ENCODE results near the gene DCUN1D5.
A peak's percentile ranks its signal among the peaks of the same experiment; 100 is the strongest.

Gene DCUN1D5

DNA sequence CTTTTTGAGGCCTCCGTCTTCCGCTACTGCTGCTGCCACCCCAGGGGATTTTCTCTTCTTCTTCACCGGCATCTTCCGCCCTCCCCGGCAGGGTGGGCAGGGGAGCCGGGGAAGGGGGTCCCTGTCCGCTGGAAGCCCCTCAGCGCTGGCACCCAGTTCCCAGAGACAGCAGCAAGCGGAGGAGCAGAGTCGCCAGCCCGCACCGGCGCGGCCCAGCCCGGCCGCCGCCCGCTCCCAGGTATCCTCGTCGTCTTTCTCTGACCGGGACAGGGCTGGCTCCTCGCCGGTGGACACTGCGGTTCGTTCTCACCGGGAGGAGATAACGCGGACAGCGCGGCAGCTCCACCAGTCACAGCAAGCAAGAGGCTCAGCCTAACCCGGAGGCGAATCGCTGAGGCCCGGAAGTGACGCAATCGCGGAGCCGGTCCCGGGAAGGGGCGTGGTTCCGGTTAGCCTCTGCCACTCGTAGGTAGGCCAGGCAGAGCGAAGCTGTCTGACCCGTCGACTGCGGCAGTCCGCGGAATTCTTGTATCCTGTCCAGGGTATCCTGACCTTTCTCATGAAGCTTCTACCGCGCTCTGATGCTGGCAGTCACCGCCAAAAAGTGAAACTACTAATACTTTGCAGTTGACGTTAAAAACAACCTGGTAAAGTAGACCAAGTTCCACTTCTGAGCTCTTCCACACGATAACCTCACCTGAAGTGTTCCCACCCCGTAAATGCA lies at the start of gene DCUN1D5:
Gene DCUN1D5 (minus strand): TSS at position 360 of the 724 bp plus-strand sequence. CDS start 288 bp downstream, at position 72.
- DNase-seq (ENCODE audit: low spot score) = peak; percentile 94

DNA sequence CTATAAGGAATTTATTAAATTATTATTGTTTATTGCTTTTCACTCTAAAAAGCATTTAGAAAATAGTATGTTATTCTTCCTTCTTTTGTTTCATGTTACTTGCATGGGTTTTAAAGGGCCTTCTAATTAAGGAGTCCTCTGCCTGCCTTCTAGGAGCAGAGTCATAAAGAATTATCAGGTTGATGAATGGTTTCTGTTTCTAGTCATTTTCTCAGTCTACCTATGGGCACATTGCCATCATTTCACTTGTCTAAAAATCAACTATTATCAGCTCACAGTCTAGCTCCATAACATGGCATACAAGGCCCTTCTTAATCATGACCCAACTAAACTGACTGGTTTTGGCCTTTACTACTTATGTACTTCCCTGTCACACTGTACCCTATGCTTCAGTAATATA lies 33.5 kb upstream of the DCUN1D5 start:
- DNase-seq (ENCODE audit: low spot score) = no peak

DNA sequence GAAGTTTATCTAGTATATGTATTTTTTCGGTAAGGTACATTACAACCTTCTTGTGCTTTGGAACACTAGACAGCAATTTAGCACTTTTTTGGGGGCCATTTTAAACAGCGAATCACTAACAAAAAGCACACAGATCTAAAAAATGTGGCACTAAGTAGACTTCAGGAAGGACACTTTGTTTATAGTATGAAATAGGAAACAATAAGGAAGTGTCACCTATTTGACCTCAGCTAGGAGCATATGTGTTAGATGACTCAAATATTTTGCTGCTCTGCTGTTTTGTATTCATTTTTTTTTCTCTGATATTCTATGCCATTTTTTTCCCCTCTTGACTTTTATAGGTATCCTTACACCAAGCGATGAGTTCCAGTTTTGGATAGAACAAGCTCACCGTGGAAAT lies 22.9 kb upstream of the DCUN1D5 start:
- no peak for DNase-seq (ENCODE audit: low spot score)

DNA sequence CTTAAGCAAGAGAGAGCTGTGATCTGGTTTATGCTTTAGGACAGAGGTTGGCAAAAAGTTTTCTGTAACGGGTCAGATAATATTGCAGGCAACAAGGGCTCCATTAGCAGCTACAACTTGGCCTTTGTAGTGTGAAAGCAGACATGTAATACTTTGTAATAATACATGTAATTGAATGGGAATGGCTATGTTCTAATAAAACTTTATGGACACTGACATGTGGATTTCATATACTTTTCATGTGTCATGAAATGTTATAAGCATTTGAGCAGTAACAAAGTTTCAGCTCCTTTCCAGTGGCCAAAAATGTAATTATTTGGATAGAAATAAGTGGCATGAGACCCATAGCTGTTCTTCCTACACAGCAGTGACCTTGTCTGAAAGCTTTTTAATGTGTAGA lies 20.4 kb upstream of the DCUN1D5 start:
- no peak for DNase-seq (ENCODE audit: low spot score)

DNA sequence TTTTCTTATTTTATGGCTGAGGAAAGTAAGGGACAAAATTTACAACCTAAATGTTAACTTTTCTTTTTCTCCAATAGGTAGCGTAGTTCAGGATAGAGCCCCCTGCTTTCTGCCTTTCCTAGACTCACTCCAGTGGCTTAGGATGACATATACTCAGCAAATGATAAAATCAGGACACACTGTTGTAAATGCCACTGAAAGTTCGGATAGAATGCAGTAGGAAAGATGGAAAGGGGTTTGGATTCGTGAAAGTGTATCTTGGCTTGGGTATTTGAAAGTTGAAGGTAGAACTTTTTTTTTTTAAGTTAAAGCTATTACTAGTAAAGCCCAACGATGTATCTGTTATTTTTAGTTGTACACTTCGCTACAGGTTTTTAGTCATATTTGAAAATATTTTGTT lies 19.4 kb upstream of the DCUN1D5 start:
- no peak for DNase-seq (ENCODE audit: low spot score)

DNA sequence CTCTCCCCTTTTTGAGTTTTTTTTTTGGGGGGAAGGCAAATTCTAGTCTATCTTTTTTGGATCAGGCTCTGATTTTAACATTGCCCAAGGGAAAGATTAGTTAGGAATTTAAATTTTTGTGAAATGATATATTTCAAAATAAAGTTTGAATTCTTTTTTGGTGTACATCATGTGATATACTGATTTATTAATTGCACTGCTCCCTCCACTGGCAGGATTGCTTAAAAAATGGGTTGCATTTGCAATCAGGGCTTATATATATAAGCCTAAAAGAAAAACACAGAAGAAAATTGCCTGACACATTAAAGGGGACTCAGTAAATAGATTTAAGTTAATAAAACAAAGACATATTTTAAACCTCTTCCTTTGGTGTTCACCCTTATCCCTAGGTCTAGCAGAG lies 18.4 kb upstream of the DCUN1D5 start:
- DNase-seq (ENCODE audit: low spot score) = no peak

DNA sequence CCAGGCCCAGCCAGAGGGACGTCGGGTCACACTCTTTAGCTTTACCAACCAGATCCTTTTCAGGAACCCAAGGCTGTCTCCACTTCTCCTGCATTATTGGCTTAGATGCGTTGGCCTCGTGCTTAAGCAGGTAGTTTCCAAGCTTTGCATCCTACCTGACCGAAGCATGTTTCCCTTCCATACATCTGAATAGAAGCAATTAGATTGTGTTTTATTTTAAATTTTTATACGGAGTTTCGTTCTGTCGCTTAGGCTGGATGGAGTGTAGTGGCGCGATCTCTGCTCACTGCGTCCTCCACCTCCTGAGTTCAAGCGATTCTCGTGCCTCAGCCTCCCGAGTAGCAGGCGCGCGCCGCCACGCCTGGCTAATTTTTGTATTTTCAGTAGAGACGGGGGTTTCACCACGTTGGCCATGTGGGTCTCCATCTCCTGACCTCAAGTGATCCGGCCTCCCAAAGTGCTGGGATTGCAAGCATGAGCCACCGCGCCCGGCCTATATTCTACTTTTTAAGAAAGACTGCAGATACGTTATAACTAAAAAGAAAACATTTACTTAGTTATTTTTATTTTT lies 17.9 kb upstream of the DCUN1D5 start:
- DNase-seq (ENCODE audit: low spot score) = no peak

DNA sequence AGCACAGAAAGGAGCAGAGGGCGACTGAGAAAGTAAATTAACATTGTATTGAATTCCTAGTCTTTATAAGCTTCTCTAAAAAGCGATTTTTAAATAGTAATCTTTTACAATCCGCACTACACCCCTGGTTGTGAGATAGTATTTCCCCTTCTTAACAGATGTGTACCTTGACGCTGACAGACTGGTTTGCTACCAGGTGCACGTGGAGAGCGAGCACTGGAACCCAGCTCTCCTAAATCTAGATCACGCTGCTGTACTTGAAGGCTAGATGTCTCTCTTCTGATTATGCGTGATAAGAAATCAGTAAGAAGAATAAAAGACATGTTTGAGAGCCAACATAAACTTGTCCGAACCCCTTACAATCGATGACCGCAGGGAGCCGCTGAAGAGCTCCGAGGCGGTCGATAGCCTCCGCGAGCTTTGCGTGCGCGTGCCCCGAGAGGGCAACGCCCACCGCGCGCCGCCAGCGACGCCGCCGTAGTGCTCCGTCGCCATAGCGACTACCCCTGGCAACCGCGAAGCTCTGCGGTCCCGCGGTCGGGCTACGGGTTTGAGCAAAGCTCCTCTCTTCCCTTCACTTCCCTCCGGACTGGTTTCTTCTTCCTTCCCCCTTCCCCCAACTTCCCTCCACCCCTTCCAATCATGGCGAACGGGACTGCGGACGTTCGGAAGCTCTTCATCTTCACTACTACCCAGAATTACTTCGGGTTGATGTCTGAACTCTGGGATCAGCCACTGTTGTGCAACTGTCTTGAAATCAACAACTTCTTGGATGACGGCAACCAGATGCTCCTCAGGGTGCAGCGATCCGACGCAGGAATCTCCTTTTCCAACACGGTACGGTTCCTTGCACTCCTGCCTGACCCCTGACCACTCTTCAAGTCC lies 17.2 kb upstream of the DCUN1D5 start, which contains the start of gene DYNC2H1:
Gene DYNC2H1 (plus strand): TSS at position 494 of the 885 bp plus-strand sequence. CDS start 149 bp downstream, at position 643.
- DNase-seq (ENCODE audit: low spot score) = peak; percentile 88

DNA sequence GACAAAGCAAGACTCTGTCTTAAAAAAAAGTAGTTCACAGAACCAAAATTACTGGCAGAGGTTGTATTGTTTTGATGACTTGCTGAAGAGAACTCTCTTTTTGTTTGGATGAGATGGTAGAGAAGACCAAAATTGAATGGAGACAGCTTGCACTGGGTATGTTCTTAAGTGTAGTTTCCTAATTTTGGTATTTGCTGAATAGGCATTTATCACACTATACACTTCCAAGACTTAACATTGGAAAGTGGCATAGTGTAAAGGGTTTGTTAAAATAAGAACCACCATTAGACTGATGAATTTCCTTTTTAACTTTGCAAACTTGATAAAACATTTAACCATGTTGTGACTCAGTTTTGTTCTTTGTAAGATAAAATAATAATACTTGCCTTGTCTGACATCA lies 5.3 kb upstream of the DCUN1D5 start:
- no peak for DNase-seq (ENCODE audit: low spot score)

DNA sequence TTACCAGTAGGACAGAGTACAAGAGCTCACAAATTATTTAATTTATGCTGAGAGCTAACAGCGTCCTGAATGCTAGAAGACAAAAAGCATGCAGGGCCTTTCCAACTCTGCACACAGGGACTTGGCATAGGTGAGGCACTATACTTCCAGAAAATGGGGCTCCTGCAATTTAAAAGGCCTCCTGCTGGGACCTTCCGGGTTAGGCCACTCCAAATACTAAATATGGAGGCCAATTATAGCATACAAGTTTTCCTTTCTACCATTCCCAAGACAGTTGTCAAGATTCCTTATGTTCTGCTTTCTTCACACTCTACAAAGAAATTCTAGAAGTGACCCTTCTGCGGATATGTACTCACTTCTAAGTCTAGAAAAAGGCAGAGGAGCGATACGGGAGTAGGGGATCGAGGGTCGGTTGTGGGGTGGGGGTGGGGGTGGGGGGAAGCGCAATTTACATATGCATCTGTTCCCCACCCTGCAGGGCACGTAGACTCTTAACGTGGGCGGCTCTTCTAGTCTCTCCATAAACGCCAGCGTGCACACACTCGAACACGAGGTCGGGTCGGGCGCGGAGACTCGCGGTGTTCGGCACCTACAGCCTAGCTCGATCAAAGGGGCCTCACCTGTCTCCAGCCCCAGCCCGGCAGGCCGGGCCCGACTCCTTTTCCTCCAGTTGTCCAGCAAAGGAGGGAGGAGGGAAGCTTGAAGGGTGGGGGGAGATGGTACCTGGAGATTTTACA lies 728 bp downstream of the DCUN1D5 start:
- DNase-seq (ENCODE audit: low spot score) = no peak

DNA sequence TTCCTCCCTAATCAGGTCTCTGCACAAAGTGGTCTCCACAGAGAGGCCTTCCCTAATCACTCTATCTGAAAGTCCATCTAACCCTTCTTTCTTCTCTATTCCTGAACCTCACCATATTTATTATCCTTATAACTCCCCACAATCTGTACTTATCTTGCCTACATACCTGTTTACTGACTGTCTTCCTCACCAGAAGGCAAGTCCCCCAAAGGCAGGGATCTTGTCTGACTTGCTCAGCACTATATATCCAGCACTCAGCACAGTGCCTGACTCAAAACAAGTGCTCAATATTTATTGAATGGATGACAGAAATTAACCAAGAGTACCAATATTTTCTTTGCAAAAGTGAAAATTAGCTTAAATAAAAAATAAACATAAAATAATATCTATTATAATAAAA lies 5.5 kb downstream of the DCUN1D5 start:
- DNase-seq (ENCODE audit: low spot score) = no peak

DNA sequence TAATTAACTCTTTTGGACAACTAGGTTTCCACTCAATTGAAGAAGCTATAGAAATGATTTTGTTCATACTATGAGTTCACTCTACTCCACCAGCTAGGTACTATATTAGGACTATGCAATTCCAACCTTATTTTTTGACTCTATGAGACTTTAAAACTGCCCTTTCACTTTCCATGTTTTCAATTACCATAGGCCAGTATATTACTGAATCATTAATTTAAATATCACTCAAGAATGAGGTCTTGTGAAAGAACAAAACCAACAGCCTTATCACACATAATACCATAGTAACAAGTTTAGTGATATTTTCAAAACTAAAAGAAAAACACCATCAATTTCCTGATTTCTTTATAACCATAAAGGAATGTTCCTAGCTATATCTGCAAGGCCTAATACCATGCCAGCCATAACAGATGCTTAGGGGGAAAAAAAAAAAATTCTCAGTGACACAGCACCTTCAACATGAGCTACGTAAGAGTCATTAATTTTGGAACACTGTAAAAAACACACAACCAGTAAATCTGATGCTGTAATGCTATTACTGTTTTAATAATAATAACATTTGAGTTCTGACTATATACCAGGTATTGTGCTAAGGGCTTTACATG lies 6.1 kb downstream of the DCUN1D5 start:
- DNase-seq (ENCODE audit: low spot score) = no peak

DNA sequence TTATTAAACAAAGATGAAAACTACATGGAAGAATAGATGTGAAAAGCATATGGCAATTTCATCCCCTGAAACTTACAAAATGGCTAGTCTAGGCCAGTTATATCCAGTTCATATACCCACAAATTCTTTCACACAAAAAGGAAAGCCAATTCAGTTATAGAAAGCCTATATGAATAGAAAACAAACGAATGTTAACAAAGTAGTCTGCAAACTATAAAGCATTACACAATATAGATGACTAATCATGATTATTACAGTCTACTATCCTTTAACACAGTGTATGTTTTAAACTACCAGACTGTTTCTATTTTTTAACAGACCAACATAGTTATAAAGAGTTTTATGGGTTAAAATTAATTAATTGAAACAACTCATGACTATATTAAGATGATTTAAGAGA lies 12.1 kb downstream of the DCUN1D5 start:
- no peak for DNase-seq (ENCODE audit: low spot score)

DNA sequence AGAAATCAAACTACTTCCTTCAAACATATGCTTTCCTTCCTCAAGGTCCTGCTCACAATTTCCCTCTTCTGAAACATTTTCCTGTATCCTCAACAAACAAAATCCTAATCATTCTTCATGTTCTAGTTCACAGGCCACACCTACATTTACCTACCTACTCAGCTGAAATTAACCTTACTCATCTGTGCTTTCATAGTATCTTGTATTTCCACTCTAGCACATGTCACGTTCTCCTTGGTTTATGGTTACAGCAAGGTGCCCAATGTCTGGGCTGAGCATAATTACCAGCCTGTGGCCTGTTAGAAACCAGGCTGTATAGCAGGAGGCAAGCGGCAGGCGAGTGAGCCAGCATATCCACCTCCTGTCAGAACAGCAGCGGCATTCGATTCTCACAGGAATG lies 13.2 kb downstream of the DCUN1D5 start:
- DNase-seq (ENCODE audit: low spot score) = no peak

DNA sequence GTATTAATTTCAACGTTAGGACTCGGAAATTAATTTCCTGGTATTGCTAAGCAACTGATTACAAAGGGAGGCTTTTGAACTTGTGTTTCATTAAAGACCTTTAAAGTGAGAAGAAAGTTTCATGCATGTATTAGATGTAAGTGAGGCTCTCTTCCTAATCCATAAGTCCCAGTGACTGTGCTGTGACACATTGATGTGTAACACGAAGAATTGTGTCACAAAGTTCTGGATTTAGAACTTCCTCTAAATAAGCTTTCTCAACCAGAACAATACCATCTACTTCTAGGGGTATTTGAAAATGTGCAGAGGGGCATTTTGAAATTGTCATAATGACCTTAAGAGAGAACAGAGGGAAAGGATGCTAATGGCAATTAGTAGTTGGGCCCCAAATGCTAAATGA lies 14.4 kb downstream of the DCUN1D5 start:
- no peak for DNase-seq (ENCODE audit: low spot score)

DNA sequence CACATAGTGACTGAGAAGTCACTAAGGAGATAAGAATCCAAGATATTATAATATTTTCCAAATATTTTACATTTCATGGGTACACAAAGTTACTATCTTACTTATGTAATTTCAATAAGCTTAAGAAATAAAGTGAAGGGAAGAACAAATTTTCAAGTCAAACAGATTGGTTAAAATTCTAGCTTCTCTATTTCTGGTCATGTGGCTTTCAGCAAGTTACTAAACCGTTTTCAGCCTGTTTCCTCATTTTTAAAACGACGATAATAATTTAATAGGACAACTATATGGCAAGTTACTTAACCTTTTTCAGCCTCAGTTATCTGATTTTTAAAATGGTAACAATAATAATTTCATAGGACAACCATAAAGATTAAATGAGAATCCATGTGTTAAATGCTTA lies 15.6 kb downstream of the DCUN1D5 start:
- DNase-seq (ENCODE audit: low spot score) = no peak

DNA sequence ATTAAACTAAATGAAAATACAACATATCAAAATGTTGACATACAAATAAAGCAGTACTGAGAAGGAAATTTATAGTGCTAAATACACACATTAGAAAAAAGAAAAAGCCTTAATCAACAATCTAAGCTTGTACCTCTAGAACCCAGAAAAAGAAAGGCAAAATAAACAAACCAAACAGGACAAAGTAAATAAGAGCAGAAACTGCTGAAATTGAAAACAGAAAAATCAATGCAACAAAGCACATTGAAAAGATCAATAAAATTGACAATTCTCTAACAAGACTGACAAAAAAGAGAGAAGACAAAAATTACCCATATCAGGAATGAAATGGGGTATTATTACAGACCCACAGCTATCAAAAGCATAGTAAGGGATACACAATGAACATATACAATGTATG lies 21.0 kb downstream of the DCUN1D5 start:
- no peak for DNase-seq (ENCODE audit: low spot score)

DNA sequence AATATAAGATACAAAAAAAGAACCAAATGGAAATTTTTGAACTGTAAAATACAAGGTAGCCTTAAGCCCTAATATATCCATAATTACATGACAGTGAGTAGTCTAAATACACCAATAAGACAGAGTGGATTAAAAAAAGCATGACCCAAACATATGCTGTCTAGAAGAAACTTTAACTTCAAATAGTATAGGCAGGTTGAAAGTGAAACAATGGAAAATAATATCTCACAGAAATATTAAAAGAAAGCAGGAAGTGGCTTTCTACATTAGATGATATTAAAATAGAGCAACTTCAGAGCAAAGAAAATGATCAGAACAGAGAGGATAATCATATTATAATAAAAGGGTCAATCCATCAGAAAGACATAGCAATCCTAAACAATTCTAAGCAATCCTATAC lies 21.8 kb downstream of the DCUN1D5 start:
- no peak for DNase-seq (ENCODE audit: low spot score)

DNA sequence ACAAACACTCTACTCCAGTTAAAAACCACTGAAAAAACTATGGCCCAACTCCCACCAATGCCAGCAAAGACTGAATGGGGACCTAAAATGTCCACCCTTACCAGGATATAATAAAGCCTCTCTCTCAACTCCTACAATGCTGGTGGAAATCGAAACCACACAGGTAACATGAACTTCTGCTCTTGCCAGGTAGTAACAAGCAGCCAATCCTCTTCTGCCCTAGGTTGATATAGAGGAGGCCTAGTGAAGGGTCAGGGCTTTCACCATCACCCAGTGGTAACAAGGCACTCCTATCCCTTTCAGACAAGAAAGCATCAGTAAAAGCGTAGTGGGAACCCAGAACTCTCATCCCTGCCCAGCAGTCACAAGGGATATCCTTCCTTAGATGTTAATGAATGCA lies 22.6 kb downstream of the DCUN1D5 start:
- DNase-seq (ENCODE audit: low spot score) = no peak

DNA sequence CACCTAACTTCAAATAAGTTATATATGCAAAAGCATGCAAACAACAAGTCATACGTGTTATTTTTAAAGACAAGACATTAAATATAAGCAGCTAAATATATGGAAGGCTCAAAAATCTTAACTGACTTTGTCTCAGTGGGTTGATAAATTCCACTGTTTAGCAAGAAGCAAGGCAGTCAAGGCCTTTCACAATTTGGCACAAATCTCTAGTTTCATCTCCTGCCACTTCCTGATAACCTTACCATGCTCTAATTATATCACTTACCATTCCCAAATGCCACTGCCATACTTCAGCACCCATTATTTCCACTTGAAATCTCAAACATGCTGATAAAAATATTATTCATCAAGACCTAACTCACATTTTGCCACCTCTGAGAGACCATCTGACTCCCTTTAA lies 24.8 kb downstream of the DCUN1D5 start:
- DNase-seq (ENCODE audit: low spot score) = no peak

DNA sequence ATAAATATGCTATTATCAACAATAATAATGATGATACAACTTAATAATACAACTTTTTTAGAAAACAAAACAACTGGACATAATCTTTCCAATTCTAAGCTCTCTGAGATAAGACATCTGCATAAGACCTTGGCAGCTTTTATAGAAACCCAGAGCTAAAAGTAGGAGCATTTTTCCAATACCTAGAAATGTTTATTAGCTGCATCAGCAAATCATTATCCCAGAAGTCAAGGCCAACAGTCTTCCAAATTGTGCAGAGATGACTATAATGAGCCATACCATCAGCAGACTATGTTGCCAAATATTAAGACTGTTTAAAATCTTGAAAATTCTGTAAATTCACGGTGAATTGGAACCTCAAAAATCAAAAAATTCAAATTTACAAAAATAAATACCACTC lies 30.3 kb downstream of the DCUN1D5 start:
- no peak for DNase-seq (ENCODE audit: low spot score)

Measured in putamen (tissue), 1 donor.